GM19043 (cell line): ENCODE data around the gene KIDINS220.

Experiments
- ATAC-seq: cut with Tn5 transposase; IDR thresholded peaks from one replicate; pipeline ENCODE4 v1.9.1; 2021; ENCODE audit warnings: low read depth; ENCODE audit not compliant: unreplicated experiment

Gene KIDINS220

DNA sequence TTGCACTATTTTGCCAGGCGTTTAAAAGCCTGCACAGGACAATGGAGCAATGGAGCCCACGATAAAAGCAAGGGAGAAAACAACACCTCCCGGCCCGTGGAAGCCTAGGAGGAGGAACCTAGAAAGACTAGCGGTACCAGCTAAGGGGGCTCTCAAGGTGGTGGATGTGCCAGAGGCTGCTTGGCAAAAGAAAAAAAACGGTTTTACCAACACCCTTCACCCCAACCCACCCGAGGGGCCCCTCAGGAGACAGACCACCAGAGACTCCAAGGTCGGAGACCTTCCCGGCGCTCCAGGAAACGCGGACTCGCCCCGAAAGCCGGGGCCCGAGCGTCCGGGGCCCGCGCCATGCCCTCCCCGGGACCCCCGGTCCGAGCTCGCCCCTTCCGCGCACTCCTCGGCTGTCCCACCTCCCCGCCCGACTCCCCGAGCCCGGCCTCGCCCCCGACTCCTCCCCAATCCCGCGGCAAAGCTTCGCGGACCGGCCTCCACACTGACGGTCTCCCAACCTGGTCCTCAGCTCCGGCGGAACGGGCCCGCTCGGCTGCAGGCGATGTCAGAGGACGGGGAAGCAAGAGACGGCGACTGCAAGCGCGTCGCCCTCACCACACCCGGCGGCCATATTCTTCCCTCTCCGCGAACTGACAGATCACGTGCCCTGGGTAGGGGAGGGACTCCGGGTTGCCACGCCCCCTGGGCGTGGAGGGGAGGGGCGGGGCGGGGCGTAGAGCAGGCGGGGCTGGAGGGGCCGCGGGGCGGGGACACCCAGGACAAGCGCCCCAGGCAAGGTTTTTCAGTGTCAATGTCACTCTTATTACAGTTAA, at the start of gene KIDINS220:
KIDINS220 (minus strand) TSS at position 643 of the 824 bp plus-strand sequence. CDS start 10,520 bp downstream, outside the sequence.
- ATAC-seq: peak; percentile 92

DNA sequence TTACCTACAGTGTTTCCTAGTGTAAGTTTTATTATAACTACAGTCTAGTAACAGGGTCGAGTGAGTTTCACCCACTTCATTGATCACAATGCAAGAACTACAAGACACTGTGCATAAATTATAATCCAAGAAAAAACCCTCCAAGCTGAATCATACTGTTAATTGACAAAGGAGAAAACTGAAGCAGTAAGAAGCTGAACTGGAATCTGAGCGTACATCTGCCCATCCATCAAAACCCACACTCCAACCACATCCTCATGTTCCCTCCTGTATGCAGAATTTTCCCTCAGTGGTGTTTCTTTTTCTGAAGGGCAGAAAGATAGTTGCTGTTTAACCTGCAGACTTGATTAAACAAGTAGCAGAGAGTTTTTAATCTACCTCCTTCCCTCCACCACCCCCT, 49.5 kb upstream of the KIDINS220 start:
- no peak for ATAC-seq

DNA sequence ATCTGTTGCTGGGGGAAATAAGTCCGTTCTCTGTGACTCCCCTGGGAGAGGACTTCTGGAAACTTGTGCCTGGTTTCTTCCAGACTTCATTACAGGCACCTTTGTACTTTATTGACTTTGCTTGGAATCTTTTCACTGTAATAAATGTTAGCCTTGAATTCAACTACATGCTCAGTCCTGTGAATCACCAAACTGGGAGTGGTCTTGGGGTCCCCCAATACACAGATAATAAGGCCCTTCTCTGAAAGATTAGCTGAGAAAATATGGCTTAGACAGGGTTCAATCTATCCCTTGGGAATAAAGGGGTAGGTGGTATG, 48.7 kb upstream of the KIDINS220 start:
- ATAC-seq: no peak

DNA sequence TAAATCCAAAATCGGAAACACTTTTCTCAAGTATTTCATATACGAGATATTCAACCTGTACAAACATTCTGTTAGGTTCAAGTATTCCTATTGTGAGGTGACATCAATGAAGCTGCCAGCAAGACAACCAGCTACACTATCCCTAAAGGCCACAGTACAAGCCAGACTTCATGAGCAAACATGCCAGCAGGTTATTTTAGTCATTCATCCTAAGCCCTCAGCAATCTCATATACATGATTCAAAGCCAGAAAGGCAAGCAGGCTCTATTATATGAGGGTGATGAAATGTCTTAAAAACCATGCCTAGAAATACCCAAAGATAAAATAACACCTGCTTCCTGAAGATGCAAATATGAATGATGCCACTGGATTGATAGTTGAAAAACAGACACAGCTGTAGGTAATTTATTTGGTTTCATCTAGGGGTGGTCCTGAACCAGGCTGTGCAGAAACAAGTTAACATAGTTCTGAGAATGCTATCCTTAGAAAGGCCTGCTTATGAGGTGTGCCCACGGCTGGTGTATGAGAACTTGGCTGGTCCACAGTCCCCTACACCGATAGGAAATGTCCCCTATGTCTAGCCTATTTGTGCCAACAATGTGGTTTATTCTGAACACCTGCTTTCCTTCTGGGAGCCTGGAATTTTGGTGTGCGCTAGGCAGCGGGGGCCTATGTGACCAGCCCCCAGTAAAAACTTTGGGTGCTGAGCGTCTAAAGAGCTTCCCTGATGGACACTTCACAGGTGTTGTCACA, 48.2 kb upstream of the KIDINS220 start:
- ATAC-seq: no peak

DNA sequence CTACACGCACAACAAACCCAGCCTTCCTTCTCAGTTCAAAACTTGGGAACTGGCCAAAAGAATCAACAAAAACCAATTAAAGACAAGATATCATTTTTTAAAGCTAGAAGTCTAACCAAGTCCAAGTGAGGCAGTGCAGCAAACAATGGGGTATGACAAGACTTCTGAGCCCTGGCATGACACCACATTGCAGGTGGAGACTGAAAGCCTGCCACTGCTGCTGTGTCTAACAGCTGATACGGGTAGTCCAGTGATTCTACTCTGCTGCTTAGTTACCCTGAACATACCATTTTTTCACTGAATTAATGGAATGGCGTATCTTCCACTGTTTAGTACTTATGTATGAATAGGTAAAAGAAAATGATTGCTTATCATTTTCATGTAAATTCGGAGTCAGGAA, 47.4 kb upstream of the KIDINS220 start:
- ATAC-seq: no peak

DNA sequence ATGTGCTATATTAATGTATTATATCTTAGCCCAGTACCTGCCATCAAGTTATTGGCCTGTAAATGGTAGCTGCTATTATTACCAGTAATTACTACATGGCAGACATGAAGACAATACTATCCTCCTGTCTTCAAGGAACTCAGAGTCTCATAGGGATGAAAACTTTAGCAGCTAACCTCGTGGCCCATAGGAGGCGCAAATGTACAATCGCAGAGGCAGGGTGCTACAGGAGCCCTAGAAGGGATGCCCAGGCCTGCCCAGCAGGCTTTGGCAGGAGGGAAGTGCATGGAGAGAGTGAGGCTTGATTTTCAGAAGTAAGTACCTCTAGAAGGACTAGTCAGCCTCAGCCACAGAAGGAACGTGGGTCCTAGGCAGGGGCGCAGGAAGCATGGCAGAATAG, 44.7 kb upstream of the KIDINS220 start:
- no peak for ATAC-seq

DNA sequence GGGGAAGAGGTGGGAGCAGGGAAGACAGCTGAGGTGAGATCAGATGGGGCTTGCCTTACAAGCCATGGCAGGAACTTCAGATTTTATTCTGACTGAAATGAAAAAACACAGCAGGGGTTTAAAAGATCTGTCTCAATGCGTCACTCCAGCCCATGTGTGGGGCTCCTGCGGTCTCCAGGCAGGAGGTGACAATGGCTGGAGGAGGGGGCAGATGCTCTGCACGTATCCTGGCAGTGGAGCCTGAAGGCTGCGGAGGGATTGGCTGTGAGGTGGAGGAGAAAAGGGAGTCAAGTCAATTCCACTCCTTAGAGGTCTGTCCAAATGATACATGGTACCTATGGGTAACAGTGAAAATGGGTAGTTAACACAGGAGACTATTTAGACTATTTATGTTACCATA, 40.5 kb upstream of the KIDINS220 start:
- ATAC-seq: no peak

DNA sequence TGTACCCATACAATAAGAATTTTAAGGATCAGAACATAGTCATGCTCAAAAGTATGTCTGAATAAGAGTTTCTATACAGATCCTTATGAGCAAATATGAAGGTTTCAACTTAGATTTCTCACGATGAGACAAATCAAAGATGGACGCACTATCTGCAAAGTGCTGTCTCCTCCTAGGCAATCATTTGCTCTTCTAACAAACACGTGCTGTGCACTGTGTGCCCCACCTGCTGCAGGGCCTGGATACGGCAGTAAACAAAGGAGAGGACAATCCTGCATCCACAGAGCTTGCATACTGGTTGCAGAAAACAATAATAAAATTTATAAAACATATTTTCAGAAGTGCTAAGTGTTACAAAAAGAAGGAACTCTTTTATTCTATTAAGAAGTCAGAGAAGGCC, 39.9 kb upstream of the KIDINS220 start:
- no peak for ATAC-seq

DNA sequence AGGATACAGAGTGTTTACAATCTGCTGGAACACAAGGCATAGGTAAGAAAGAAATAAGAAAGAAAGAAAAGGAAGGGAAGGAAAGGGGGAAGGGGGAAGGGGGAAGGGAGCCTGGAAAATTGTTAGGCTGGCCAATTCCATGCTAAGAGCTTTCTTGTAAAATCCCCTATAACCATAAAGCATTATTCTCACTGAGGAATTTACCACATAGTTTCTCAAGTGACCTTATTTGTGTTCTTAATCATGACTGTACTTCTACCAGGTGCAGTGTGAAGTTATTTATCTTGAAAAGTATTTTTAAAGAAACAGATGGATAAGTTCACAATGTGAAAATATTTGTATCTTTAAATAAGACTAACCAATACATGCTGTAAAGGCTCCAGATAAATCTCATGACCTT, 39.2 kb upstream of the KIDINS220 start:
- ATAC-seq: no peak

DNA sequence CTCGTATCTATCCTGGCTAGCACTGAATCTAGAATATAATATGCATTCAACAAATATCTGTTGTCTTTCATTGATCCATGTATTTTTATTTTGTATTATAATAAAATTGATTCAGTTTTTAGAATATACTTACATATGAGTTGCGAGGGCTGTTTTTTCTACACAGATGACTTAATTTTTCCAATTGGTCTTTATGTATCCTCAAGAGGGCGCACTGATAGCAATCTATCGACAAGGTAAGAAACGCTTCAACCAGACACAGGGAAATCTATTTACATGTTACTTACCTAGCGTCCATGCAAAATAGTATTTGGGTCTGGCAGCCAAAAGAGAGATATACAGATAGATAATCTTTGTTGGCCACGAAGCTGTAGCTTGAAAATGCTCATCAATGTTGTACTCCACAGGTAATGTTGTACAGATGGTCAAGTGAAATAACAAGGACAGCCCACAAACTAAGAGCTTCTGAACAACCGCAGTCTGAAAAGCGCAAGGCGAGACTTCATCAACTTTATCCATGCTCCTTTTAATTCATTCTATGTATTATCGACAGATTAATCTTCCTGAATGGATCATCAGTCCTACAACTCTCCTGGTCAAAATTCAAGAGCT, 35.5 kb upstream of the KIDINS220 start:
- ATAC-seq: no peak

DNA sequence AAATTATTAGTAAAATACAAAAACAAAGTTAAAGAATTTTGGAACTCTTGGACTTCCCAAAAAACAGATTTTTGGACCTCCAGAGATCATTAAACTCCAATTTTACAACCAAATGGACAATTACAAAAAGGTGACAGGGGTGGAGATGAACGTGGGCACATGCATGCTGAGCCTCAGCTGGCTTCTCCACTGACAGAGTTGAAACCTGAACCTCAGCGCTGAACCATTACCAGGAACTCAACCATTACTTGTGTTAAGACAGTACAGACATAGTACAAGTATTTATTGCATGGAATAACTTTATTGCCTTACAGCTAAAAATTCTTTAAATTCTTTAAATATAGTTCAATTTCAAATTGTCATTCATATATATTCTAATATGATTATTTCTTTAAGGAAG, 33.0 kb upstream of the KIDINS220 start:
- ATAC-seq: no peak

DNA sequence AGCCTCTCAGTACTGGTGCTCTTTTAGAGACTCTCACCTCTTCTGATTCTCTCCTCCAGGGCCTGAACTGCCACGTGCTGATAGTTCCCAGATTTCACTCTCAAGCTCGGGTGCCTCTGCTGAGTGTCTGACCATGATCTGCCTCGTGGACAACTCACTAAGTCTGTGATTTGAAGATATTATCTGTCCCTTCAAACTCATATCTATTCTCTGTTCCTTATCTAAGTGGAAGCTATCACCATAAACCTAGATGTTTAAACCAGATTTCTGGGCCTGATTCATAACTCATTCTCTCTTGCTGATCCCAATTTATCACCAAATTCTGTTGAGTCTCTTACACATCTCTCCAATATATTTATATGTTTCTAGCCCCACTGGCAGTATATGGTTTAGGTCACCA, 29.9 kb upstream of the KIDINS220 start:
- ATAC-seq: no peak

DNA sequence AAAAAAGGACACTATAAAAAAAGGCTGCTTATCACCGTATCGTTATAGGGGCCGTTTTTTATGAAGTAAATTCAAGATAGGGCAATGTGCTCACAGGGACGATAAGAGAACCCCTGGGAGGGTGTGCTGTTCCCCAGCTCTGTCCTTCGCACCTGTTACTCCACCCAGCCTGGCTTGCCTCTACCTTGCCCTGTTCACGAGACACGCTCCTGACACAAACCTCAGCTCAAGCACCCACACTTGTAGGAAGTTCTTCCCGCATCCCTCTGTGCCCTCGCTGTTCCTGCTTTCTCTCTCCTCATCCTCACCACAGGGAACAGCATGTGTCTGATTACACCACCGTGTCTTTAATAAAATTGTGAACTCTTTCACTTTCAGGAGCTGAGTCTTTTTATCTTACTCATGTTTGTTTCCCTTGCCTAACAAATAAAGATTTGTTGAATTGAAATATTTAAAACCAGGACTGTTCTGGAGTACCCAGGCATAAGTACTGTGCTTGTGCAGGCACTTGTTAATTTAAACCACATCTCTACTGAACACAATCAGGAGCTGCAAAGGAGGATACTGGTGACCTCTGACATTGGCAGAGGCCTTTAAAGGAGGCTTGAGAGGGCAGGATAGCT, 26.0 kb upstream of the KIDINS220 start:
- ATAC-seq: no peak

DNA sequence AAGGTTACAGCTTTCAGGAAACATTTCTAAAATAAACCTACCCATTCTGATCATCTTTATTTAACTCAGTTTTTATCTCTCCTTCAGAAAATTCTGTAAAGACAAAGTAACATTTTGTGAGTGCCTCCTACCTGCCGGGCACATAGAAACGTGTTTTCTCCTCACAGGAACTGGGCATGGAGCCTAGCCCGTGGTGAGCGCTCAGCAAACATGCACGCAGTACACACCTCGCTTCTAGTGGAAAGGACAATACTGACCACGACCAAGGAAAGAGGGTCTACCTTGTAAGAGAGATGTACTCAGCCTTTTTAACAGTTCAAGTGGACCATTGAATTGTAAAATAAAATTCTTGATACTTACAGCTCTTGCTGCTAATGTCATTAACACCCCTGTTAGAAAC, 24.8 kb upstream of the KIDINS220 start:
- ATAC-seq: no peak

DNA sequence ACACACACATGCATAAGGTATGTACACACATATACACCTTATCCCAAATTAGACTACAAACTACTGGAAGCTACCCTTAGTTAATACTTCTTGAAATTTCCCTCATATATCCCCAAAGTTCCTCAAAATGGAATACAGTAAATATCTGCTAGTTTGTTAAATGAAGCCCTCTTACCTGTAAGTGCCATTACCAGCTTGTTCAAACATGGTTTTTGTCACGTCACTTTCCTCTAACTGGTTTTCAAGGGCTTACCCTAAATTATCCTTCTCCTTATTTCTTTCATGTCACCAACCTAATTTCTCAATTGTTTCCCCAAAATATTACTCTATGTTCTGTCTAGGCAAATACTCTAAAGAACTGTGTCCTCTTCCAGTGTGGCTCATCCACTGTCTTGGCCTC, 24.4 kb upstream of the KIDINS220 start:
- no peak for ATAC-seq

DNA sequence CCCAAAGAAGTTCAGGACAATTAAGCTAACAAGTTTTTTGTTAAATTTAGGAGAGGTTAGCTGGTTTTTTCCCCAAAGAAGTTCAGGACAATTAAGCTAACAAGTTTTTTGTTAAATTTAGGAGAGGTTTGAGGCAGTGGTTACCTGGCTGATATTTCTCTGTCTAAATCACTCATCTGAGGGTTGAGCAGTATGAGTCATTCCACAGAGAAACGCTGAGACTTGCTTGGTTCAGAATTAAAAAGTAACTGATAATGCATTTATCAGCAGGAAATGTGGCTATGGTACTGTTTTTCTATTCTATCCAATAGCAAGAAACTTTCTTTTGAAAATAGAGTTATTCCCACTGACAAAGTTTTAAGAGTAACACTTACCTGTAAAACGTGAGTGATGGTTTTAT, 22.8 kb upstream of the KIDINS220 start:
- no peak for ATAC-seq

DNA sequence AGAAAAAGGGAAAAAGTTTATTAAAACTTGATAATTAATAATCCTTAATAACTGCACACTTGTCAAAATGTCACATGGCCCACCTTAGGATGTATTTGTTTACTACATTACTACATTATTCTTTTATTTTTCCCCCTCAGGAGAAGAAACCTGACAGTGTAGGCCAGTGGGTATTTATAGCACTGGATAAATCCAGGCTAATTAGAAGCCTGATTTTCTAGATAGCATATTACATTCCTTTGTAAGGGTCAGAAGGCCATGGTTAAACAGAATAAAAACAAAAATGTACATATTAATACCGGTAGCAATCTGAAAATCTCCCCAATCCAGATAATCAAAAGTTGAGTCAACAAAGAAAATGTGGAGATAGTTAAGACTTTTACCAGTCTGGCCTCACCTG, 21.5 kb upstream of the KIDINS220 start:
- no peak for ATAC-seq

DNA sequence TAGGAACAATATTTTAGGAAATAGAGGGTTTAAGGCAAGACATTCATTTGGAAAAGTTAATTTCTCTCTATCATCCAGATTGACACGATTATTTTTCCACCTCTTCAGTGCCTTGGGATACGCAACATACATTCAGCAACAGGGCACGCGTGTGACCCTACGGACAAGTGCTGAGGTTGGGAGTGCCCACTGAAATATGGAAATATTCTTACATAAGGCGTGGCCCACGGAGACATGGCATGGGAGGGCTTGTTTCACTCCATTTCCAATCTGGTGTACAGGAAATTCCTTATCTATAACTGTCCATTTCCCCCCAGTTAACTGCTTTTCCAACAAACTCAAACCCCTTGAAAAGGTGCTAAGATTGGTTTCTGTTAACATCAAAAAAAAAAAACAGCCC, 20.9 kb upstream of the KIDINS220 start:
- ATAC-seq: no peak

DNA sequence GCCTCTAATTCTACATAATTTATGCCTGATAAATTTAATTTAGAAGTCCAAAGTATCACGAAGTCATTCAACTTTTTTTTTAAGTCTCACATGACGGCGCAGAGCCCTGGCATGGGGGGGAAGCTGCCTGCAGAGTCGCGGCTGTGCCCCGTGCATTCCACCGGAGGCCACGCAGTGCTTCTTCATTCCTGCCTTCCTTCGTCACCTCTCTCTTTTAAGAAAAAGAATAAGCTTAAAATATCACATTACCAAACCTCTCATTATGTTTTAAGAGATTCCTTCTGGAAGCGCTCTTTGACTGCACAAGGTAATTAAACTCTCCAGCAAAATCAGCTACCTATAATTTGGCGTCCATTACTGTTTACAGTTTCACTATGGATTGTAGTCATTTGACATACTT, 20.3 kb upstream of the KIDINS220 start:
- no peak for ATAC-seq

DNA sequence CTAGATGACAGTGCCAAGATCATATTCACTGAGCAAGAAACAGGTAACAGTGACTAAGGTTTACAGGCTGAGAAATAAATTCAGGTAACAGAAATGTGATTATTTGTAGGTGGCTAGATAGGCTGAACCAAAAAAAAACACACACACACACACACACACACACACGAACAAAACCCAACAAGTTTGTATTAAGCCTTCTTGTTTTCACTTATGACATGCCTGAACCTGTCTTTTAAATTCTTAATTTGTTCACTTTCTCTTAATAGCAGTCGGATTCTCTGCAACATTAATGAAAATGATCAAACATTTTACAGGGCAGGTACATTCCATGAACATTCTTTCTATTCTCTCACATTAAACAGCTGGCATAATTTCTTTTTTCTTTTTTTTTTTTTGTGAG, 18.8 kb upstream of the KIDINS220 start:
- ATAC-seq: no peak

DNA sequence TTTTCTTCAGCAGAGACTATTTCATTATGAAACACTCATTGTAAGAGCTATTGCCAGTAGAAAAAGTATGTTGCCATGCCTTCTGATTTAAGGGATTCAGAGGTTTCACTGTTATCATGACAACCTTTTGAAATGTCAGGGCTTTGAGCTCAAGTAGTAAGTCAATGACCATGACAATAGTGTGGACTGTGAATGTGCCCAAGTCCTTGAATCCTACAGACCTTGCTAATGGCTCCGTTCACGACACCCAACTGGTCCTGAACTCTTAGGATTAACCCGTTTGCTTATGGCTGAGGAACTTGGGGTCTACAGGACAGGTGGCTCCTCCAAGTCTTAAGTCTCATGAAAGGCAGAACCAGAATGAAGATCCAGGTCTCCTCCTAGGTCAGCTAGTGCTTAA, 17.6 kb upstream of the KIDINS220 start:
- no peak for ATAC-seq
